Left lung (tissue), 10 donors: ENCODE results near the gene ACER3. TPM values are rescaled to one million over a fixed set of nuclear protein-coding genes. Genes with fewer than 3 reads are reported as not detected.

ENCODE experiments used
- ATAC-seq: fragments of 200-7000 bp; cut with Tn5 transposase; one replicate; pipeline ENCODE4 v1.9.1; 2020; ENCODE audit warnings: moderate library complexity
- DNase-seq, 4 donors: peaks; one replicate each; pipeline ENCODE4 v3.0.0-alpha.2; 2013 to 2020
- H3K27ac ChIP-seq, 2 donors: fragments of 200-600 bp; sonication (generic) in 1 of 2; one replicate each; pipeline versions ENCODE4 v1.5.0 to v1.8.0; 2020 to 2021
- H3K27me3 ChIP-seq, 2 donors: fragments of 200-600 bp; sonication (generic) in 1 of 2; one replicate each; pipeline versions ENCODE4 v1.5.0 to v1.8.0; 2020 to 2021
- H3K36me3 ChIP-seq, 2 donors: fragments of 200-600 bp; sonication (generic) in 1 of 2; one replicate each; pipeline versions ENCODE4 v1.5.0 to v1.8.0; 2020 to 2021
- H3K4me1 ChIP-seq, 2 donors: fragments of 200-600 bp; one replicate each; pipeline ENCODE4 v1.8.0; 2021
- H3K4me3 ChIP-seq, 2 donors: fragments of 200-600 bp; sonication (generic) in 1 of 2; one replicate each; pipeline versions ENCODE4 v1.5.0 to v1.8.0; 2020 to 2021; ENCODE audit warnings: mild to moderate bottlenecking in 1 of 2
- H3K9me3 ChIP-seq, 2 donors: fragments of 200-600 bp; sonication (generic) in 1 of 2; one replicate each; pipeline versions ENCODE4 v1.5.0 to v1.8.0; 2020 to 2021
- CTCF ChIP-seq, 2 donors: fragments of 200-600 bp; sonication (generic) in 1 of 2; IDR thresholded peaks; one replicate each; pipeline versions ENCODE4 v1.5.0 to v1.8.0; 2021; ENCODE audit warnings: antibody characterized with exemption in 2 of 2
- intact Hi-C, 2 donors: fragments of 100-400 bp; cut with DNase I; formaldehyde crosslinking; loops; one replicate each; pipeline versions ENCODE4 v1.11.2 to v1.14.2; 2022
- polyA plus RNA-seq, 6 donors: library from polyadenylated mRNA; unstranded; fragments of 120-200 nt; gene quantifications; one replicate each; pipeline ENCODE4 v1.2.1, GENCODE V29; 2013; ENCODE audit not compliant: insufficient read length in 6 of 6
- total RNA-seq, 2 donors: library from RNA; stranded (reverse); fragmentation: NEBNext Ultra II Directional; extraction: Animal tissue kit (Norgen Biotek cat#: 25700); gene quantifications; one replicate each; pipeline ENCODE4 v1.2.1, GENCODE V29; 2021
- donor health status: DM: no; HTN: yes; CAD: no.
- donor health status: DM: no; HTN: no; CAD: no.

Gene ACER3
- total and polyA plus RNA-seq, 8 donors = 17.5 to 46.5 (median 24.6) TPM

- H3K36me3 ChIP-seq = no peaks in the 10 kb centered on the region
- TF ChIP-seq CTCF (IDR thresholded peaks at IDR 0.05) = peak; percentile 70 to 89
- peaks cover 6 to 23% of the 10 kb centered on the region in 2 donors for H3K4me1 ChIP-seq
- DNase-seq (peak in 3 of 4 donors; percentile 71 to 86 (median 72)), ATAC-seq (peak; percentile 96)
- H3K4me3 ChIP-seq = no peak overlapping the region
- no peaks in the 10 kb centered on the region for H3K27me3 ChIP-seq
- no peak overlapping the region for H3K27ac ChIP-seq
- intact Hi-C loops = loop anchor here in 1 of 2 donors (5.0 kb wide), 1 partner anchor 113 kb away; no protein-coding TSS in a partner anchor
- H3K9me3 ChIP-seq = no peaks in the 10 kb centered on the region
Observed at GRCh38 chr11:76919887-76920746, 59.4 kb downstream of the ACER3 start.

GRCh38 chr11:76927160-76927559, 66.4 kb downstream of the ACER3 start:
- no peak overlapping the region for H3K4me3 ChIP-seq
- ATAC-seq (no peak), DNase-seq (no peak)
- H3K4me1 ChIP-seq = no peaks in the 10 kb centered on the region
- no peak for TF ChIP-seq CTCF (IDR thresholded peaks at IDR 0.05)
- H3K27ac ChIP-seq = no peak overlapping the region
- H3K9me3 ChIP-seq = no peaks in the 10 kb centered on the region
- intact Hi-C loops = no loop called here
- H3K27me3 ChIP-seq = no peaks in the 10 kb centered on the region
- H3K36me3 ChIP-seq = peaks cover 0 to 11% of the 10 kb centered on the region in 2 donors

- H3K27ac ChIP-seq = no peak overlapping the region
- H3K27me3 ChIP-seq = no peaks in the 10 kb centered on the region
- no peak overlapping the region for H3K4me3 ChIP-seq
- DNase-seq (no peak), ATAC-seq (no peak)
- no peaks in the 10 kb centered on the region for H3K4me1 ChIP-seq
- peaks cover 0 to 5% of the 10 kb centered on the region in 2 donors for H3K36me3 ChIP-seq
- intact Hi-C loops = no loop called here
- no peak for TF ChIP-seq CTCF (IDR thresholded peaks at IDR 0.05)
- H3K9me3 ChIP-seq = peaks cover 0 to 9% of the 10 kb centered on the region in 2 donors
Observed at GRCh38 chr11:76935042-76935441, 74.3 kb downstream of the ACER3 start.

GRCh38 chr11:76939219-76939631, 78.5 kb downstream of the ACER3 start:
- Histone ChIP-seq H3K27ac (no peak overlapping the region), H3K36me3 (peaks cover 0 to 5% of the 10 kb centered on the region in 2 donors), H3K4me1 (no peaks in the 10 kb centered on the region), H3K9me3 (peaks cover 0 to 11% of the 10 kb centered on the region in 2 donors), H3K27me3 (no peaks in the 10 kb centered on the region), H3K4me3 (no peak overlapping the region)
- DNase-seq (no peak), ATAC-seq (no peak)
- no peak for TF ChIP-seq CTCF (IDR thresholded peaks at IDR 0.05)
- intact Hi-C loops = no loop called here

- TF ChIP-seq CTCF (IDR thresholded peaks at IDR 0.05) = no peak
- H3K27ac ChIP-seq = no peak overlapping the region
- ATAC-seq = no peak
- H3K27me3 ChIP-seq = no peaks in the 10 kb centered on the region
- peaks cover 0 to 7% of the 10 kb centered on the region in 2 donors for H3K9me3 ChIP-seq
- H3K4me3 ChIP-seq = no peak overlapping the region
- intact Hi-C loops = no loop called here
- H3K4me1 ChIP-seq = no peaks in the 10 kb centered on the region
- DNase-seq = no peak
- no peaks in the 10 kb centered on the region for H3K36me3 ChIP-seq
Observed at GRCh38 chr11:76944225-76944624, 83.5 kb downstream of the ACER3 start.
